NCI-H748 treated with DMSO at 0.1 percent for 48 hours (cell line): ENCODE measurements around the gene ANKMY1.
A peak's percentile ranks its signal among the peaks of the same experiment; 100 is the strongest.

ENCODE experiments used
- DNase-seq: peaks from one replicate; lab custom pipeline; 2025; lab: John Stamatoyannopoulos, UW

Gene ANKMY1

GRCh38 chr2:240557808-240558207 is at the start of gene ANKMY1:
TSS of gene ANKMY1 (minus strand) at chr2:240557988. CDS start at chr2:240557335, 653 bp downstream.
- DNase-seq, result peak; percentile 35

GRCh38 chr2:240605867-240606743 is 48.3 kb upstream of the ANKMY1 start:
- DNase-seq, result no peak

GRCh38 chr2:240604939-240605716 is 47.3 kb upstream of the ANKMY1 start:
- DNase-seq, result no peak

- DNase-seq, result peak; percentile 28
These were observed 46.6 kb upstream of the ANKMY1 start for GRCh38 chr2:240604291-240604938.

- DNase-seq, result no peak
These were observed 46.1 kb upstream of the ANKMY1 start for GRCh38 chr2:240603846-240604245.

- DNase-seq, result no peak
These were observed 45.5 kb upstream of the ANKMY1 start for GRCh38 chr2:240603081-240603835.

GRCh38 chr2:240602266-240603050 is 44.7 kb upstream of the ANKMY1 start:
- DNase-seq, result no peak

GRCh38 chr2:240601831-240602160 is 44.0 kb upstream of the ANKMY1 start:
- DNase-seq, result no peak

- no peak for DNase-seq
These were observed 43.5 kb upstream of the ANKMY1 start for GRCh38 chr2:240601061-240601830.

- DNase-seq, result no peak
These were observed 42.7 kb upstream of the ANKMY1 start for GRCh38 chr2:240600451-240600961.

- no peak for DNase-seq
These were observed 41.4 kb upstream of the ANKMY1 start for GRCh38 chr2:240599141-240599583.

- no peak for DNase-seq
These were observed 40.6 kb upstream of the ANKMY1 start for GRCh38 chr2:240598311-240598911.

- DNase-seq, result no peak
These were observed 39.8 kb upstream of the ANKMY1 start for GRCh38 chr2:240597419-240598181.

GRCh38 chr2:240597054-240597418 is 39.2 kb upstream of the ANKMY1 start:
- no peak for DNase-seq

- no peak for DNase-seq
These were observed 38.7 kb upstream of the ANKMY1 start for GRCh38 chr2:240596491-240596931.

GRCh38 chr2:240596080-240596460 is 38.3 kb upstream of the ANKMY1 start:
- no peak for DNase-seq

- no peak for DNase-seq
These were observed 37.7 kb upstream of the ANKMY1 start for GRCh38 chr2:240595381-240596079.
